ENCODE data around the gene PNPLA7.
"Not testable (repeated sequence)": the region's sequence is repeated elsewhere in the genome, so short reads cannot be mapped to it uniquely, and the experiment has no call there.

Gene PNPLA7

GRCh38 chr9:137456061-137456863 is 93.9 kb downstream of the PNPLA7 start:
- H3K4me3 Mint-ChIP-seq = peak overlapping the region in 1 of 2 donors; percentile 6
- peaks cover 21 to 28% of the 10 kb centered on the region in 2 donors for H3K4me1 Mint-ChIP-seq (ENCODE audit: low read depth in 2 of 2)
- no peak for DNase-seq

GRCh38 chr9:137455359-137455991 is 94.7 kb downstream of the PNPLA7 start:
- H3K36me3 Mint-ChIP-seq (ENCODE audit: insufficient read depth) = peaks cover 22% of the 10 kb centered on the region
- ATAC-seq (replicated peaks) (no peak), DNase-seq (no peak)
- H3K27me3 Mint-ChIP-seq = no peaks in the 10 kb centered on the region
- no peak overlapping the region for H3K4me3 Mint-ChIP-seq
- H3K4me1 Mint-ChIP-seq (ENCODE audit: low read depth in 2 of 2) = peaks cover 14 to 31% of the 10 kb centered on the region in 2 donors
- no peak overlapping the region for H3K27ac Mint-ChIP-seq
- H3K9me3 Mint-ChIP-seq = no peaks in the 10 kb centered on the region

More at GRCh38 chr9:137456061-137456863, 93.9 kb downstream of the PNPLA7 start:
- H3K9me3 Mint-ChIP-seq = no peaks in the 10 kb centered on the region
- no peak for ATAC-seq (replicated peaks)
- peaks cover 17% of the 10 kb centered on the region for H3K36me3 Mint-ChIP-seq (ENCODE audit: insufficient read depth)
- H3K27ac Mint-ChIP-seq = no peak overlapping the region
- no peaks in the 10 kb centered on the region for H3K27me3 Mint-ChIP-seq

GRCh38 chr9:137454597-137455358 is 95.4 kb downstream of the PNPLA7 start:
- peaks cover 17 to 30% of the 10 kb centered on the region in 2 donors for H3K4me1 Mint-ChIP-seq (ENCODE audit: low read depth in 2 of 2)
- H3K27ac Mint-ChIP-seq = no peak overlapping the region
- no peaks in the 10 kb centered on the region for H3K27me3 Mint-ChIP-seq
- DNase-seq (no peak), ATAC-seq (replicated peaks) (no peak)
- no peaks in the 10 kb centered on the region for H3K9me3 Mint-ChIP-seq
- peak overlapping the region in 1 of 2 donors; percentile 68 for H3K4me3 Mint-ChIP-seq
- H3K36me3 Mint-ChIP-seq (ENCODE audit: insufficient read depth) = peaks cover 29% of the 10 kb centered on the region

- H3K36me3 Mint-ChIP-seq (ENCODE audit: insufficient read depth) = peaks cover 34% of the 10 kb centered on the region
- H3K4me3 Mint-ChIP-seq = peak overlapping the region in 1 of 2 donors; percentile 68
- DNase-seq (no peak), ATAC-seq (replicated peaks) (no peak)
- H3K27ac Mint-ChIP-seq = no peak overlapping the region
- no peaks in the 10 kb centered on the region for H3K27me3 Mint-ChIP-seq
- H3K9me3 Mint-ChIP-seq = no peaks in the 10 kb centered on the region
- peaks cover 18 to 28% of the 10 kb centered on the region in 2 donors for H3K4me1 Mint-ChIP-seq (ENCODE audit: low read depth in 2 of 2)
Measured at GRCh38 chr9:137454145-137454596, 96.0 kb downstream of the PNPLA7 start.

- Mint-ChIP-seq H3K27me3 (no peaks in the 10 kb centered on the region), H3K36me3 (ENCODE audit: insufficient read depth) (peaks cover 38% of the 10 kb centered on the region), H3K9me3 (no peaks in the 10 kb centered on the region), H3K27ac (no peak overlapping the region), H3K4me1 (ENCODE audit: low read depth in 2 of 2) (peaks cover 18 to 28% of the 10 kb centered on the region in 2 donors), H3K4me3 (peak overlapping the region; percentile 27 to 29)
- peak in 1 of 3 experiments; percentile 48 for DNase-seq
- peak; percentile 37 for ATAC-seq (replicated peaks)
Measured at GRCh38 chr9:137453643-137454081, 96.5 kb downstream of the PNPLA7 start.

GRCh38 chr9:137452761-137453642 is 97.2 kb downstream of the PNPLA7 start:
- no peak overlapping the region for H3K27ac Mint-ChIP-seq
- H3K36me3 Mint-ChIP-seq (ENCODE audit: insufficient read depth) = peaks cover 42% of the 10 kb centered on the region
- peaks cover 18 to 28% of the 10 kb centered on the region in 2 donors for H3K4me1 Mint-ChIP-seq (ENCODE audit: low read depth in 2 of 2)
- H3K27me3 Mint-ChIP-seq = no peaks in the 10 kb centered on the region
- ATAC-seq (replicated peaks) = no peak
- H3K4me3 Mint-ChIP-seq = peak overlapping the region; percentile 66 to 74
- H3K9me3 Mint-ChIP-seq = no peaks in the 10 kb centered on the region
- DNase-seq = no peak

- Mint-ChIP-seq H3K27me3 (no peaks in the 10 kb centered on the region), H3K36me3 (ENCODE audit: insufficient read depth) (peaks cover 44% of the 10 kb centered on the region), H3K4me3 (peak overlapping the region; percentile 66 to 74), H3K4me1 (ENCODE audit: low read depth in 2 of 2) (peaks cover 21 to 28% of the 10 kb centered on the region in 2 donors), H3K9me3 (no peaks in the 10 kb centered on the region), H3K27ac (no peak overlapping the region)
- ATAC-seq (replicated peaks) = no peak
- DNase-seq = no peak
Measured at GRCh38 chr9:137452006-137452760, 98.0 kb downstream of the PNPLA7 start.

GRCh38 chr9:137451264-137452005 is 98.8 kb downstream of the PNPLA7 start:
- H3K9me3 Mint-ChIP-seq; DNase-seq; ATAC-seq (replicated peaks); H3K27me3 Mint-ChIP-seq: not testable (repeated sequence)
- H3K36me3 Mint-ChIP-seq (ENCODE audit: insufficient read depth) = peaks cover 44% of the 10 kb centered on the region
- H3K4me3 Mint-ChIP-seq = peak overlapping the region; percentile 71 to 74
- H3K27ac Mint-ChIP-seq = peak overlapping the region; percentile 65 to 97
- peaks cover 23 to 32% of the 10 kb centered on the region in 2 donors for H3K4me1 Mint-ChIP-seq (ENCODE audit: low read depth in 2 of 2)

- not testable (repeated sequence) for H3K27me3 Mint-ChIP-seq, H3K9me3 Mint-ChIP-seq
- Mint-ChIP-seq H3K4me1 (ENCODE audit: low read depth in 2 of 2) (peaks cover 19 to 26% of the 10 kb centered on the region in 2 donors), H3K4me3 (peak overlapping the region; percentile 65 to 71), H3K36me3 (ENCODE audit: insufficient read depth) (peaks cover 50% of the 10 kb centered on the region), H3K27ac (peak overlapping the region; percentile 65 to 97)
- ATAC-seq (replicated peaks) (peak; percentile 36), DNase-seq (peak in 2 of 3 experiments; percentile 44 to 65)
Measured at GRCh38 chr9:137450539-137451222, 99.5 kb downstream of the PNPLA7 start.

GRCh38 chr9:137449931-137450538 is 100.2 kb downstream of the PNPLA7 start:
- Mint-ChIP-seq H3K4me3 (peak overlapping the region; percentile 65 to 71), H3K9me3 (no peaks in the 10 kb centered on the region), H3K27ac (peak overlapping the region; percentile 65 to 97), H3K27me3 (peaks cover 0 to 7% of the 10 kb centered on the region in 2 donors), H3K36me3 (ENCODE audit: insufficient read depth) (peaks cover 56% of the 10 kb centered on the region), H3K4me1 (ENCODE audit: low read depth in 2 of 2) (peaks cover 24 to 31% of the 10 kb centered on the region in 2 donors)
- DNase-seq = peak; percentile 60 to 65 (median 63)
- peak; percentile 61 for ATAC-seq (replicated peaks)
